Neuronal stem cell (in vitro differentiated cells): ENCODE data around the gene TBC1D22A.

Experiments
- DNase-seq: peaks from one replicate; pipeline ENCODE4 v3.0.0-alpha.2; 2013; ENCODE audit warnings: low spot score
- H2AFZ ChIP-seq: one replicate; pipeline ENCODE4 v1.6.1; 2013; ENCODE audit warnings: mild to moderate bottlenecking, low read length, inconsistent platforms
- H2AK5ac ChIP-seq: 2 replicates; pipeline ENCODE4 v1.6.1; 2013; ENCODE audit warnings: low read depth, mild to moderate bottlenecking, inconsistent platforms, low read length, moderate library complexity, mixed read lengths
- H2BK120ac ChIP-seq: 2 replicates; pipeline ENCODE4 v1.6.1; 2013; ENCODE audit warnings: low read depth, mild to moderate bottlenecking, inconsistent platforms, low read length, moderate library complexity, mixed read lengths
- H2BK12ac ChIP-seq: one replicate; pipeline ENCODE4 v1.6.1; 2013; ENCODE audit warnings: low read length, inconsistent platforms
- H2BK15ac ChIP-seq: 2 replicates; pipeline ENCODE4 v1.6.1; 2013; ENCODE audit warnings: mild to moderate bottlenecking, low read length, inconsistent platforms, mixed read lengths
- H2BK5ac ChIP-seq: one replicate; pipeline ENCODE4 v1.6.1; 2013; ENCODE audit warnings: inconsistent platforms, mild to moderate bottlenecking, low read length, moderate library complexity
- H3K14ac ChIP-seq: one replicate; pipeline ENCODE4 v1.6.1; 2013; ENCODE audit warnings: low read length, inconsistent platforms
- H3K18ac ChIP-seq: 2 replicates; pipeline ENCODE4 v1.6.1; 2013; ENCODE audit warnings: low read length, inconsistent platforms
- H3K23ac ChIP-seq: 2 replicates; pipeline ENCODE4 v1.6.1; 2013; ENCODE audit warnings: low read depth, mild to moderate bottlenecking, mixed read lengths, low read length, inconsistent platforms; ENCODE audit not compliant: poor library complexity
- H3K27ac ChIP-seq: replicated peaks from 3 replicates; pipeline ENCODE4 v1.5.1; 2013; ENCODE audit warnings: low read length, inconsistent platforms
- H3K27me3 ChIP-seq, 3 experiments: 2 replicates each; pipeline ENCODE4 v1.6.1; 2013; ENCODE audit warnings: low read length in 3 of 3, mild to moderate bottlenecking in 2 of 3, inconsistent platforms in 1 of 3, low read depth in 1 of 3, mixed read lengths in 1 of 3, moderate library complexity in 1 of 3; ENCODE audit not compliant: control insufficient read depth in 3 of 3, insufficient read depth in 3 of 3
- H3K36me3 ChIP-seq, 2 donors: replicated peaks in 1 of 2; 2 replicates each; pipeline ENCODE4 v1.6.1; 2013; ENCODE audit warnings: low read length in 2 of 2; ENCODE audit not compliant: control insufficient read depth in 2 of 2, insufficient read depth in 2 of 2
- H3K4ac ChIP-seq: 2 replicates; pipeline ENCODE4 v1.6.1; 2013; ENCODE audit warnings: inconsistent platforms, mild to moderate bottlenecking, low read length, moderate library complexity
- H3K4me1 ChIP-seq, 2 donors: 1 replicate in 1 of 2; 2 replicates in 1 of 2; pipeline ENCODE4 v1.6.1; 2013; ENCODE audit warnings: low read length in 2 of 2, low read depth in 1 of 2; ENCODE audit not compliant: control insufficient read depth in 2 of 2, insufficient read depth in 1 of 2
- H3K4me2 ChIP-seq: one replicate; pipeline ENCODE4 v1.6.1; 2013; ENCODE audit warnings: mild to moderate bottlenecking, low read length, inconsistent platforms; ENCODE audit not compliant: insufficient read depth, poor library complexity, severe bottlenecking
- H3K4me3 ChIP-seq, 2 donors: 2 replicates each; pipeline ENCODE4 v1.5.1; 2013; ENCODE audit warnings: low read length in 2 of 2, mild to moderate bottlenecking in 2 of 2, inconsistent platforms in 1 of 2, moderate library complexity in 1 of 2
- H3K79me1 ChIP-seq: one replicate; pipeline ENCODE4 v1.6.1; 2013; ENCODE audit warnings: low read depth, mild to moderate bottlenecking, inconsistent platforms, low read length, moderate library complexity
- H3K9ac ChIP-seq: one replicate; pipeline ENCODE4 v1.6.1; 2013; ENCODE audit warnings: mild to moderate bottlenecking, low read depth, low read length, inconsistent platforms; ENCODE audit not compliant: poor library complexity
- H3K9me3 ChIP-seq, 2 donors: replicated peaks in 1 of 2; 2 replicates each; pipeline versions ENCODE3 to v1.6.1; 2013; ENCODE audit warnings: low read length in 2 of 2, mild to moderate bottlenecking in 2 of 2, inconsistent platforms in 1 of 2, low read depth in 1 of 2, mixed read lengths in 1 of 2, moderate library complexity in 1 of 2; ENCODE audit not compliant: control insufficient read depth in 2 of 2, insufficient read depth in 1 of 2
- H4K8ac ChIP-seq: one replicate; pipeline ENCODE4 v1.6.1; 2013; ENCODE audit warnings: low read depth, mild to moderate bottlenecking, inconsistent platforms, low read length, moderate library complexity
- H4K91ac ChIP-seq: one replicate; pipeline ENCODE4 v1.6.1; 2013; ENCODE audit warnings: low read length, low read depth, mild to moderate bottlenecking, inconsistent platforms; ENCODE audit not compliant: poor library complexity
- WGBS, 2 donors: extraction: QIAGEN DNeasy Blood & Tissue Kit; methylation state at CpG; one replicate each; pipeline ENCODE4 v1.1.7; 2013; ENCODE audit warnings: missing lambda C conversion rate in 2 of 2, mixed read lengths in 1 of 2; ENCODE audit not compliant: insufficient read length in 2 of 2, insufficient replicate concordance in 1 of 2; ENCODE audit errors: extremely low coverage in 2 of 2; 5-methylcytosine and 5-hydroxymethylcytosine counted together

TBC1D22A gene

DNA sequence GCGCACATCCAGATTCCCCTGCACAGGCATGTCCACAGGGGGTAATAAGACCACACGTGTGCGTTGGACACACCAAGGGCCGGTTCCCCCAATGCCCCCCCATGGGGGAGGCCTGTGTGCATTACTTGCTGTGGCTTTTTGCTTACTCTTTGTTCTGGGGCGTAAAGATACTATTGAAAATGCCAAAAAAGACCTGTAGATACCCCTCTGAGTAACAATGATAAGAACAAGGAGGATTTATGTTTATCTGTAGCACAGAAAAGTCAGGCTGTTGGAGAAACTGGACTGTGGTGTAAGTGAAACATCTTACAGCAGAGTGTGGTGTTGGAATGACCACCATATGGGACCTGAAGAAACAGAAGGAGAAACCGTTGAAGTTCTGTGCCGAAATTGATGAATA is 103.2 kb downstream of the TBC1D22A start:
- Histone ChIP-seq H2AFZ (no peak overlapping the region), H4K8ac (no peak overlapping the region), H3K4ac (no peak overlapping the region), H2BK5ac (no peak overlapping the region), H3K79me1 (peaks cover 2% of the 10 kb centered on the region), H2AK5ac (no peak overlapping the region), H3K23ac (no peak overlapping the region), H4K91ac (no peak overlapping the region), H3K9me3 (peaks cover 2 to 5% of the 10 kb centered on the region in 2 donors), H3K27me3 (no peaks in the 10 kb centered on the region), H3K4me2 (no peak overlapping the region), H3K4me3 (no peak overlapping the region), H3K9ac (no peak overlapping the region), H3K36me3 (peaks cover 0 to 1% of the 10 kb centered on the region in 2 donors), H2BK120ac (no peak overlapping the region), H3K4me1 (no peaks in the 10 kb centered on the region), H3K18ac (no peak overlapping the region), H3K14ac (no peak overlapping the region), H2BK15ac (no peak overlapping the region), H3K27ac (no peak overlapping the region), H2BK12ac (no peak overlapping the region)
- no CpG with 5 or more reads among the region's 7 CpGs for WGBS, 2 donors
- no peak for DNase-seq

DNA sequence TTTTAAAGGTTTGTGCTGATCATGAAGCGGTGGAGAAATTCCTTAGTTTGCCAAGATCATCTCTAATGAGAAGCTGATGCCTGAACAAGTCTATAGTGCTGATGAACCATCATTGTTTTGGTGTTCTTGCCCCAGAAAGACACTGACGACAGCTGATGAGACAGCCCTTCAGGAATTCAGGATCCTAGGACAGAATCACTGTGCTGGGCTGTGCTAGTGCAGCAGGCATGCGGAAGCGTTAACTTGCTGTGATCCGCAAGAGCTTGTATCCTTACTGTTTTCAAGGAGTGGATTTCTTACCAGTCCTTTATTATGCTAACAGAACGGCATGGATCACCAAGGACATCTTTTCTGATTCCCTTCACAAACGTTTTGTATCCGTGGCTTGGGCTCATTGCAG is 104.1 kb downstream of the TBC1D22A start:
- Histone ChIP-seq H2BK12ac (no peak overlapping the region), H3K4me3 (no peak overlapping the region), H3K23ac (no peak overlapping the region), H3K14ac (no peak overlapping the region), H3K9me3 (peaks cover 3 to 12% of the 10 kb centered on the region in 2 donors), H3K9ac (no peak overlapping the region), H2BK120ac (no peak overlapping the region), H2BK15ac (no peak overlapping the region), H2BK5ac (no peak overlapping the region), H3K18ac (no peak overlapping the region), H4K8ac (no peak overlapping the region), H2AFZ (no peak overlapping the region), H3K4me1 (no peaks in the 10 kb centered on the region), H3K4me2 (no peak overlapping the region), H3K79me1 (peaks cover under 1% of the 10 kb centered on the region), H3K4ac (no peak overlapping the region), H2AK5ac (no peak overlapping the region), H4K91ac (no peak overlapping the region), H3K27ac (no peak overlapping the region), H3K27me3 (no peaks in the 10 kb centered on the region), H3K36me3 (peaks cover 0 to 6% of the 10 kb centered on the region in 2 donors)
- no peak for DNase-seq
- no CpG with 5 or more reads among the region's 8 CpGs for WGBS, 2 donors

- H3K36me3 ChIP-seq = peaks cover 0 to 6% of the 10 kb centered on the region in 2 donors
- no peak overlapping the region for H2BK12ac ChIP-seq
- no peaks in the 10 kb centered on the region for H3K79me1 ChIP-seq
- H4K8ac ChIP-seq = no peak overlapping the region
- no peak overlapping the region for H3K18ac ChIP-seq
- H3K4me3 ChIP-seq = no peak overlapping the region
- H2AFZ ChIP-seq = no peak overlapping the region
- no peak overlapping the region for H3K9ac ChIP-seq
- H3K23ac ChIP-seq = no peak overlapping the region
- H3K4me2 ChIP-seq = no peak overlapping the region
- H2AK5ac ChIP-seq = no peak overlapping the region
- WGBS, 2 donors = no CpG with 5 or more reads among the region's 4 CpGs
- no peak overlapping the region for H4K91ac ChIP-seq
- DNase-seq = no peak
- H3K27ac ChIP-seq = no peak overlapping the region
- no peaks in the 10 kb centered on the region for H3K27me3 ChIP-seq
- no peak overlapping the region for H2BK120ac ChIP-seq
- H3K14ac ChIP-seq = no peak overlapping the region
- no peak overlapping the region for H2BK15ac ChIP-seq
- H2BK5ac ChIP-seq = no peak overlapping the region
- H3K9me3 ChIP-seq = peaks cover 3 to 17% of the 10 kb centered on the region in 2 donors
- H3K4me1 ChIP-seq = no peaks in the 10 kb centered on the region
- no peak overlapping the region for H3K4ac ChIP-seq
Observed at GRCh38 chr22:46867106-46867505, 104.7 kb downstream of the TBC1D22A start.

GRCh38 chr22:46869329-46869728 is 106.9 kb downstream of the TBC1D22A start:
- Histone ChIP-seq H3K9me3 (peaks cover 9 to 17% of the 10 kb centered on the region in 2 donors), H3K23ac (no peak overlapping the region), H3K18ac (no peak overlapping the region), H2BK15ac (no peak overlapping the region), H3K4me2 (no peak overlapping the region), H3K4me1 (peaks cover 0 to 4% of the 10 kb centered on the region in 2 donors), H3K4me3 (no peak overlapping the region), H3K9ac (no peak overlapping the region), H3K4ac (no peak overlapping the region), H2AFZ (no peak overlapping the region), H3K36me3 (peaks cover 0 to 6% of the 10 kb centered on the region in 2 donors), H2BK12ac (no peak overlapping the region), H2BK120ac (no peak overlapping the region), H3K79me1 (no peaks in the 10 kb centered on the region), H4K91ac (no peak overlapping the region), H2AK5ac (no peak overlapping the region), H4K8ac (no peak overlapping the region), H3K27ac (no peak overlapping the region), H3K27me3 (no peaks in the 10 kb centered on the region), H3K14ac (no peak overlapping the region), H2BK5ac (no peak overlapping the region)
- DNase-seq = no peak
- no CpG with 5 or more reads among the region's 5 CpGs for WGBS, 2 donors
